Measurements from ENCODE around the gene LCN10. TPM values are rescaled to one million over a fixed set of nuclear protein-coding genes. Genes with fewer than 3 reads are reported as not detected.

The LCN10 gene
- total and polyA plus RNA-seq, 9 of the 15 experiments (the other 6 are each of a cell fraction or from before 2014, with no cell fraction given): 0.10 to 0.21 (median 0.14) TPM; not detected in 6

DNA sequence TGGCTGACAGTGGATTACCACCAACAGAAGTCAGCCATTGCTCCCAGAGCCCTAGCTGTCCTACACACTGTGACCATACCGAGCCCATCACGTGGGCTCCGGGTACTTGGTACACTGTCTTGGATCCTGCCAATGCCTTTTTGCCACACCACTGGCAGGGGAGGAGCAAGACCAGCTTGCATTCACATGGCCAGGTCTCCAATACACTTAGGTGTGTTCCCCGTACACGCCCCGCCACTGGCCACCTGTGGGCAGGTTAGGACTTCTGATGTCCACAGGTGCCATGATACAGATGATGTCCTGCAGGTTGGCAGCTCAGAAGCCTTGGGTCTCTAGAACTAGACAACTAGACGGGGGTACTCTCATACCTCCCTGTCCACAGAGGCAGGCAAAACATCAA lies 35.7 kb downstream of the LCN10 start:
- H4K20me1 ChIP-seq (replicated peaks; ENCODE audit: control insufficient read depth, insufficient read depth, low read length): no peaks in the 10 kb centered on the region
- no peaks in the 10 kb centered on the region for H3K9me3 ChIP-seq (replicated peaks; ENCODE audit: control insufficient read depth, insufficient read depth, low read depth, low read length)
- no peak for FAIRE-seq
- in situ Hi-C loops (cut with MboI): no loop called here
- H3K4me3 ChIP-seq: no peak overlapping the region
- 75% methylated on average over 7 of the region's 7 CpGs for WGBS (ENCODE audit: insufficient coverage, low coverage, missing lambda C conversion rate)
- intact Hi-C loops (cut with micrococcal nuclease): no loop called here
- H3K36me3 ChIP-seq (ENCODE audit: control insufficient read depth, insufficient read depth, low read length): no peaks in the 10 kb centered on the region
- CTCF ChIA-PET (ENCODE audit: low intra/inter-chr PET ratio): no interaction called here
- no peak for TF ChIP-seq RUNX1 (IDR thresholded peaks at IDR 0.05; ENCODE audit: low read depth)
- no peak for TF ChIP-seq ZNF444 (CRISPR knock-in tag; IDR thresholded peaks at IDR 0.05)
- no peak for TF ChIP-seq EWSR1 (IDR thresholded peaks at IDR 0.05; ENCODE audit: borderline replicate concordance, low read depth, partially characterized antibody)
- TF ChIP-seq, protein P1, sequence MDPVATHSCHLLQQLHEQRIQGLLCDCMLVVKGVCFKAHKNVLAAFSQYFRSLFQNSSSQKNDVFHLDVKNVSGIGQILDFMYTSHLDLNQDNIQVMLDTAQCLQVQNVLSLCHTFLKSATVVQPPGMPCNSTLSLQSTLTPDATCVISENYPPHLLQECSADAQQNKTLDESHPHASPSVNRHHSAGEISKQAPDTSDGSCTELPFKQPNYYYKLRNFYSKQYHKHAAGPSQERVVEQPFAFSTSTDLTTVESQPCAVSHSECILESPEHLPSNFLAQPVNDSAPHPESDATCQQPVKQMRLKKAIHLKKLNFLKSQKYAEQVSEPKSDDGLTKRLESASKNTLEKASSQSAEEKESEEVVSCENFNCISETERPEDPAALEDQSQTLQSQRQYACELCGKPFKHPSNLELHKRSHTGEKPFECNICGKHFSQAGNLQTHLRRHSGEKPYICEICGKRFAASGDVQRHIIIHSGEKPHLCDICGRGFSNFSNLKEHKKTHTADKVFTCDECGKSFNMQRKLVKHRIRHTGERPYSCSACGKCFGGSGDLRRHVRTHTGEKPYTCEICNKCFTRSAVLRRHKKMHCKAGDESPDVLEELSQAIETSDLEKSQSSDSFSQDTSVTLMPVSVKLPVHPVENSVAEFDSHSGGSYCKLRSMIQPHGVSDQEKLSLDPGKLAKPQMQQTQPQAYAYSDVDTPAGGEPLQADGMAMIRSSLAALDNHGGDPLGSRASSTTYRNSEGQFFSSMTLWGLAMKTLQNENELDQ (CRISPR knock-in tag; IDR thresholded peaks at IDR 0.05; ENCODE audit: borderline replicate concordance): no peak
- no peak for TF ChIP-seq SMAD3 (CRISPR knock-in tag; conservative IDR thresholded peaks at IDR 0.05)
- no peak for TF ChIP-seq NFE2 (IDR thresholded peaks at IDR 0.05; ENCODE audit: low read depth)
- TF ChIP-seq ZNF699 (CRISPR knock-in tag; IDR thresholded peaks at IDR 0.05; ENCODE audit: insufficient replicate concordance): no peak
- no peak for TF ChIP-seq ESRRB (CRISPR knock-in tag; IDR thresholded peaks at IDR 0.05; ENCODE audit: borderline replicate concordance)
- TF ChIP-seq ZNF764 (CRISPR knock-in tag; IDR thresholded peaks at IDR 0.05; ENCODE audit: low read depth): no peak
- TF ChIP-seq SRSF1 (IDR thresholded peaks at IDR 0.05; ENCODE audit: low read depth, low read length): no peak
- TF ChIP-seq THRAP3 (IDR thresholded peaks at IDR 0.05; ENCODE audit: borderline replicate concordance): no peak
- TF ChIP-seq, protein P2, sequence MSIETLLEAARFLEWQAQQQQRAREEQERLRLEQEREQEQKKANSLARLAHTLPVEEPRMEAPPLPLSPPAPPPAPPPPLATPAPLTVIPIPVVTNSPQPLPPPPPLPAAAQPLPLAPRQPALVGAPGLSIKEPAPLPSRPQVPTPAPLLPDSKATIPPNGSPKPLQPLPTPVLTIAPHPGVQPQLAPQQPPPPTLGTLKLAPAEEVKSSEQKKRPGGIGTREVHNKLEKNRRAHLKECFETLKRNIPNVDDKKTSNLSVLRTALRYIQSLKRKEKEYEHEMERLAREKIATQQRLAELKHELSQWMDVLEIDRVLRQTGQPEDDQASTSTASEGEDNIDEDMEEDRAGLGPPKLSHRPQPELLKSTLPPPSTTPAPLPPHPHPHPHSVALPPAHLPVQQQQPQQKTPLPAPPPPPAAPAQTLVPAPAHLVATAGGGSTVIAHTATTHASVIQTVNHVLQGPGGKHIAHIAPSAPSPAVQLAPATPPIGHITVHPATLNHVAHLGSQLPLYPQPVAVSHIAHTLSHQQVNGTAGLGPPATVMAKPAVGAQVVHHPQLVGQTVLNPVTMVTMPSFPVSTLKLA (conservative IDR thresholded peaks at IDR 0.05): no peak
- no peak overlapping the region for H3K27ac ChIP-seq (ENCODE audit: extremely low read depth, low read depth, low read length)
- H3K79me2 ChIP-seq (ENCODE audit: control insufficient read depth, insufficient read depth, low read length): no peaks in the 10 kb centered on the region
- no peak overlapping the region for H3K4me2 ChIP-seq (ENCODE audit: insufficient read depth, low read length)
- ATAC-seq: no peak
- no peaks in the 10 kb centered on the region for H3K9me1 ChIP-seq (ENCODE audit: control insufficient read depth, insufficient read depth, low read length)
- no peaks in the 10 kb centered on the region for H3K27me3 ChIP-seq (ENCODE audit: control insufficient read depth in 2 of 2, insufficient read depth in 2 of 2, low read length in 2 of 2)
- H2AFZ ChIP-seq (ENCODE audit: low read depth, low read length): no peak overlapping the region
- POLR2A ChIA-PET: interaction anchor here (1.2 to 4.0 kb wide), 3 partner anchors 13 to 21 kb away, joined by 4 to 31 read pairs (median 5); no protein-coding TSS in a partner anchor
- H3K4me1 ChIP-seq (replicated peaks in 1 of 2; ENCODE audit: control insufficient read depth in 2 of 2, insufficient read depth in 2 of 2, low read length in 2 of 2): peaks cover 11 to 33% of the 10 kb centered on the region in 2 experiments; a peak in 4 of 5 replicates
- no TSS peak for BruUV-seq (replicated peaks)
- no peak for DNase-seq (ENCODE audit: extremely low read depth in 1 of 4, low spot score in 3 of 4)
- H3K9ac ChIP-seq (ENCODE audit: insufficient read depth in 1 of 2, low read depth in 2 of 2, low read length in 2 of 2): peak overlapping the region in 1 of 2 experiments; percentile 32; a peak in 1 of 4 replicates
